GM21390 (cell line): ENCODE results near the gene GDF10.

Experiments
- ATAC-seq: cut with Tn5 transposase; IDR thresholded peaks from one replicate; pipeline ENCODE4 v1.9.1; 2021; ENCODE audit not compliant: unreplicated experiment

GDF10 gene

DNA sequence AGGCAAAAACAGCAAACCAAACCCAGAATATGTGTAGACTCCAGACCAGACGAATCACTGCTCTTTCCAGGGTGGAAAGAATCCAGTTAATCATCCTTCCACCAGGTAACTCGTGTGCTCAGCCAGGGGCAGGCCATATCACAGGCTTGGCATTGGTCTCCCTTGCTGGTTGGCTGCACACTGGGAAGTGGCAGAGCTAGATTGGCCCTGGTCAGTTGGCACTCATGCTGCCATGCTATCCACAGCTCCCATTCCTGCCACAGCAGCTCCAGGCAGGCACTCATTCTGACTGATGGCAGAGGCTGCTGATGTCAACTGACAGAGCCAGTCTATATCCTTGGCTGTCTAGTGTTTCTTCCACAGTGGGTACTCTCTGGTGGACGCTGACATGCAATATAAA lies 9.7 kb upstream of the GDF10 start:
- no peak for ATAC-seq

GRCh38 chr10:47291682-47292081 lies 8.3 kb upstream of the GDF10 start:
- no peak for ATAC-seq

DNA sequence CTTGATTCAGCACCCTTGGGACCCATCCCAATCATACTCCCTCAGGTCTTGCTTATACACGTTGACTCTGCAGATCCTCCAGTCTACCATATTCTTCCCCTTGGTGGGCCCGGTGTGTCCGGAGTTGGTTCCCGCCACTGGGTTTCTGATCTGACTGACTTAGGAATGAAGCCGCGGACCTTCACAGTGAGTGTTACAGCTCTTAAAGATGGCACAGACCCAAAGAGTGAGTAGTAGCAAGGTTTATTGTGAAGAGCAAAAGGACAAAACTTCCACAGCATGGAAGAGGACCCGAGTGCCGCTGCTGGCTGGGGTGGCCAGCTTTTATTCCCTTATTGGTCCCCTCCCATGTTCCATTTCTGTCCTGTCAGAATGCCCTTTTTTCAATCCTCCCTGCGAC lies 5.9 kb upstream of the GDF10 start:
- no peak for ATAC-seq

- ATAC-seq: no peak
Observed at GRCh38 chr10:47294501-47294900, 5.5 kb upstream of the GDF10 start.

DNA sequence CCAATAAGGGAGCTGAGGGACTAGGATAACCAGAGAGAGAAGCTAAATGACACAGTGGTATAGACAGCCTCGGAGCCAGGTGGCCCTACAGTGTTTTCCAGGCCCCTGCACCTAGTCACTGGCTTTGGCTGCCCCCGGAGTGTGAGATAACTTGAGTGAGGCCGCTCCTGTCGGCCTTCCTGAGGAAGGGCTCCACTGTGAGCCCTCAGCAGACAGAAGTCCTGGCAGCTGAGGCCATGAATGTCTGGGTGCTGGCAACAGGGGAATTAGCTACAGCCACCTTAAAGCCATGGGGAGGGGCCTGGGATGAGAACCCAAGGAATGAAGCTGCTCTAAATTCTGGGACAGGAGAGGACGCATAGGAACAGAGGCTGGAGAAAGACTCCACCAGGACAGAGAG lies 4.6 kb upstream of the GDF10 start:
- ATAC-seq: no peak

- no peak for ATAC-seq
Observed at GRCh38 chr10:47296156-47296894, 3.7 kb upstream of the GDF10 start.

DNA sequence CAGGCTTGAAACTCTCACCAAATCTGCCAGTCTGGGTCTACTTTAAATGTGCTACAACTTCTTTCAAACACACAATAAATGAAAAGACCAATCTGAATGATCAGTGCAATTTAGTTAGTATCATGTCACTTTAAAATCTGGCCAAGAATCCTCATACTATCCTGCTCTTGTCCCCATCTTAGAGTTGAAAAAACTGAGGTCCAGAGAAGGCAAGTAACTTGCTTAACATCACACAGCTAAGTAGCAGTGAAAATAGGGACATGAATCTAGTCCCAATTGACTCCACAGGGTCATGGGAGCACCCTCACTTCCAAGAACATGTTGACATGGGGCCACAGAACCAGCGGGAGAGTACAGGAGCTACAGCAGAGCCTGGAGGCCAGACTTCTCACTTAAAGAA lies 3.1 kb upstream of the GDF10 start:
- no peak for ATAC-seq

- no peak for ATAC-seq
Observed at GRCh38 chr10:47297866-47298540, 2.0 kb upstream of the GDF10 start.

DNA sequence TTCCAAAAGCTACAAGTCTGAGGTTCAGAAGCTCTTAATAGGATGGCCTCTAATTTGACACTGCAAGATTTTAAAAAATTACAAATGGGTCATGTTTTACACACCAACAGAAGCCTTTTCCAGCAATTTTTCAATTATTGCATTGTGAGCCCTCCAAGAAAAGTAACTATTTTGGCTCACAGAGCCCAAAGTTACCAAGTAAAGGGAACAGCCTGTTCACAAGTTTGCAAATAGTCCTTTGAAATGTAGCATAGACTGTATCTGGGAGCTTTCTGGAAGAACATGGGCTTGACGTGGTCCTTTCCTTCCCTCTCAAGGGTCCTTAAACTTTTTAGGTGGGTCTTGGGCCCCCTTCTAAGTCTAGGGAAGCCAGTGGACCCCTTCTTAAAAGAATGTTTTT lies 1.3 kb upstream of the GDF10 start:
- ATAC-seq: no peak

DNA sequence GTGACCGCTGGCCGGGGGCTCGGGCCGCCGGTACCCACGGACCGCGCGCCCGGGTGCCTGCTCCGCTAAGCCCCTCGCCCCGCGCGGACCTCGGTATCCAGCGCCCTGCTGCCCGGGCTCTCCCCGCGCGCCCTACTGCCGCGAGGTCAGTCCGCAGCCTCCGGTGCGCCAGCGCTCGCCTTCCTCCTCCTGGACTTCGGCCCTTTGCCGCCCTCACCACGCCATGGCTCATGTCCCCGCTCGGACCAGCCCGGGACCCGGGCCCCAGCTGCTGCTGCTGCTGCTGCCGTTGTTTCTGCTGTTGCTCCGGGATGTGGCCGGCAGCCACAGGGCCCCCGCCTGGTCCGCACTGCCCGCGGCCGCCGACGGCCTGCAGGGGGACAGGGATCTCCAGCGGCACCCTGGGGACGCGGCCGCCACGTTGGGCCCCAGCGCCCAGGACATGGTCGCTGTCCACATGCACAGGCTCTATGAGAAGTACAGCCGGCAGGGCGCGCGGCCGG lies 483 bp downstream of the GDF10 start:
- no peak for ATAC-seq

- ATAC-seq: no peak
Observed at GRCh38 chr10:47301833-47302232, 1.8 kb downstream of the GDF10 start.

GRCh38 chr10:47303105-47303504 lies 3.1 kb downstream of the GDF10 start:
- ATAC-seq: no peak

DNA sequence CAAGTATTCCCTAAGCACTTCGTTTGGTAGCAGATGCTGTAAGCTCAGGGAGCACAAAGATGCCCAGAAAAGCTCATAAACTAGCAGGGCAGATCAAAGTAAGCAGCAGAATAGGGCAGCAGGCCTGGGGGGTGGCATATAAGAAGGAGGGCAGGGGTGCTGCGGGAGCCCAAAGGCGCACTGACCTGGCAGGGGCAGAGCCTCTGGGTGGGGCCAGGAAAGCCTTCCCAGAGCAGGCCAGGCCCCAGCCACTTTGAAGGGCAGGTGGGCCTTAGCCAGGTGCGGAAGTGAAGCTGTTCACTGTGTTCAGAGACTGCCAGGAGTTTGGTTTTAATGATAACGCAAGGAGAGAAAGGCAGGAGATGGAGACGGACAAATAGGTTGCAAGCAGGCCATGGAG lies 3.9 kb downstream of the GDF10 start:
- no peak for ATAC-seq

GRCh38 chr10:47305566-47305965 lies 5.6 kb downstream of the GDF10 start:
- no peak for ATAC-seq

GRCh38 chr10:47306387-47307210 lies 6.6 kb downstream of the GDF10 start:
- ATAC-seq: no peak

- ATAC-seq: no peak
Observed at GRCh38 chr10:47307381-47307780, 7.4 kb downstream of the GDF10 start.

DNA sequence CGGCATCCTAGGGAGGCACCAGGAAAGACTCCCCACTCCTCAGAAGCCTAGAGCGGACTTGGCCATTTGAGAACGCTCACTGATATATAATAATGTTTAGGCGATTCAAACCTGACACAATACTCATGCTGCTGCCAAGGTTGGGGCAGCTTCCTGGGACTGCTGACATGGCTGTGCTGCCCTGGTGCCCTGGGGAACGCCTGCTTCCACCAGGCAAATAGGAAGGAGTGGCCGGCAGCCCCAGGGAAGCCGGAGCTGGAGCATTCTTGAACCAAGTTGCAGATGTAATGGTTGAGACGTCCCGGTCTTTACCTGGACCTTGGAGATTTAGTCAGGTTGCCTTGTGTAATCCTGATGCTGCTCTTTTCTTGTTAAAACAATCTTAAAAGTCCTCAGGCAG lies 8.8 kb downstream of the GDF10 start:
- no peak for ATAC-seq

GRCh38 chr10:47309408-47310089 lies 9.6 kb downstream of the GDF10 start:
- no peak for ATAC-seq

DNA sequence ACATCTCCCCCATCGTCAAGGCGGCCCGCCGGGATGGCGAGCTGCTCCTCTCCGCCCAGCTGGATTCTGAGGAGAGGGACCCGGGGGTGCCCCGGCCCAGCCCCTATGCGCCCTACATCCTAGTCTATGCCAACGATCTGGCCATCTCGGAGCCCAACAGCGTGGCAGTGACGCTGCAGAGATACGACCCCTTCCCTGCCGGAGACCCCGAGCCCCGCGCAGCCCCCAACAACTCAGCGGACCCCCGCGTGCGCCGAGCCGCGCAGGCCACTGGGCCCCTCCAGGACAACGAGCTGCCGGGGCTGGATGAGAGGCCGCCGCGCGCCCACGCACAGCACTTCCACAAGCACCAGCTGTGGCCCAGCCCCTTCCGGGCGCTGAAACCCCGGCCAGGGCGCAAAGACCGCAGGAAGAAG lies 10.1 kb downstream of the GDF10 start:
- no peak for ATAC-seq

- ATAC-seq: no peak
Observed at GRCh38 chr10:47311193-47311931, 11.4 kb downstream of the GDF10 start.
